Cardiac fibroblast (primary cell): ENCODE results near the gene RANBP9.
A peak's percentile ranks its signal among the peaks of the same experiment; 100 is the strongest.

Experiments used
- DNase-seq, 2 donors: peaks; one replicate each; pipeline versions ENCODE4 v3.0.0 to v3.0.0-alpha.2; 2010; ENCODE audit warnings: low read depth in 2 of 2
- H3K4me3 ChIP-seq, 2 donors: replicated peaks in 1 of 2; 1 replicate in 1 of 2; 2 replicates in 1 of 2; pipeline ENCODE4 v1.5.1; 2011; ENCODE audit warnings: low read depth in 2 of 2, low read length in 2 of 2, mild to moderate bottlenecking in 2 of 2, moderate library complexity in 1 of 2
- TF ChIP-seq, protein P1 (sequence below): IDR thresholded peaks from one replicate; pipeline ENCODE4 v1.5.1; 2011; ENCODE audit warnings: low read depth, mild to moderate bottlenecking, low read length, inconsistent platforms

RANBP9 gene

DNA sequence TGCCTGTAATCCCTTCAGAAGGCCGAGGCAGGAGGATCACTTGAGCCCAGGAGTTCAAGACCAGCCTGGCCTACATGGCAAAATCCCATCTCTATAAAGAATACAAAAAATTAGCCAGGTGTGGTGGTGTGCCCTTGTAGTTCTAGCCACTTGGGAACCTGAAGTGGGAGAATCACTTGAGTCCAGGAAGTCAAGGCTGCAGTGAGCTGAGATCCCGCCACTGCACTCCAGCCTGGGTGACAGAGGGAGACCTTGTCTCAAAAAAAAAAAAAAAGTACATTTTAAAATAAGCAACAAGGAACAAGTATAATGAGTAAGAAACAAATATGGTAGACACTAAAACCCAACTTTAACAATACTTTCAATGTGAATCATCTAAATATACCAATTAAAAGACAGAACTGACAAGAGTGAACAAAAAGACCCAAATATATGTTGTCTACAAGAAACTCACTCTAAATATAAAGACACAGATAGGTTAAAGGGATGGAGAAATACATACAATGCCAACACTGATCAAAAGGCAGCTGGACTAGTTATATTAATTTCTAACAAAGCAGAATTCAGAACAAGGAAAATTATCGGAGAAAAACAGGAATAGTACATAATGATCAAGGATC lies 37.7 kb downstream of the RANBP9 start:
- TF ChIP-seq, protein P1, sequence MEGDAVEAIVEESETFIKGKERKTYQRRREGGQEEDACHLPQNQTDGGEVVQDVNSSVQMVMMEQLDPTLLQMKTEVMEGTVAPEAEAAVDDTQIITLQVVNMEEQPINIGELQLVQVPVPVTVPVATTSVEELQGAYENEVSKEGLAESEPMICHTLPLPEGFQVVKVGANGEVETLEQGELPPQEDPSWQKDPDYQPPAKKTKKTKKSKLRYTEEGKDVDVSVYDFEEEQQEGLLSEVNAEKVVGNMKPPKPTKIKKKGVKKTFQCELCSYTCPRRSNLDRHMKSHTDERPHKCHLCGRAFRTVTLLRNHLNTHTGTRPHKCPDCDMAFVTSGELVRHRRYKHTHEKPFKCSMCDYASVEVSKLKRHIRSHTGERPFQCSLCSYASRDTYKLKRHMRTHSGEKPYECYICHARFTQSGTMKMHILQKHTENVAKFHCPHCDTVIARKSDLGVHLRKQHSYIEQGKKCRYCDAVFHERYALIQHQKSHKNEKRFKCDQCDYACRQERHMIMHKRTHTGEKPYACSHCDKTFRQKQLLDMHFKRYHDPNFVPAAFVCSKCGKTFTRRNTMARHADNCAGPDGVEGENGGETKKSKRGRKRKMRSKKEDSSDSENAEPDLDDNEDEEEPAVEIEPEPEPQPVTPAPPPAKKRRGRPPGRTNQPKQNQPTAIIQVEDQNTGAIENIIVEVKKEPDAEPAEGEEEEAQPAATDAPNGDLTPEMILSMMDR: no peak
- no peak for DNase-seq
- no peak overlapping the region for H3K4me3 ChIP-seq

DNA sequence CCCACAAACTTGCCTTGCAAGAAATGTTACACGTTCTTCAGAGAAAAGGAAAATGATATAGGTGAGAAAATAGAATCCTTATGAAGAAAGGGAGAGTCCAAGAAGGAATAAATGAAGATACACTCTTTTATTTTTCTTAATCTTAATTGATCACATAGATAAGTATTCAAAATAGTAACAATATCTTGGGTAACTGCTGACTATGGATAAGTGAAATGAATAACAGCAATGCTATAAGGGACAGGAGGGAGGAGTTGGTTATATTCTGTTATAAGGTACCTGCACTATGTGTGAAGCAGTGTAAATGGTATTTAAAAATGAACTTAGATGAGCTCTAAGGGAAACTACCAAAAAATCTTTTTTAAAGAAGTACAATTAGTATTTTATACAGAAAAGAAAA lies 38.3 kb downstream of the RANBP9 start:
- DNase-seq: no peak
- TF ChIP-seq, protein P1: no peak
- no peak overlapping the region for H3K4me3 ChIP-seq

DNA sequence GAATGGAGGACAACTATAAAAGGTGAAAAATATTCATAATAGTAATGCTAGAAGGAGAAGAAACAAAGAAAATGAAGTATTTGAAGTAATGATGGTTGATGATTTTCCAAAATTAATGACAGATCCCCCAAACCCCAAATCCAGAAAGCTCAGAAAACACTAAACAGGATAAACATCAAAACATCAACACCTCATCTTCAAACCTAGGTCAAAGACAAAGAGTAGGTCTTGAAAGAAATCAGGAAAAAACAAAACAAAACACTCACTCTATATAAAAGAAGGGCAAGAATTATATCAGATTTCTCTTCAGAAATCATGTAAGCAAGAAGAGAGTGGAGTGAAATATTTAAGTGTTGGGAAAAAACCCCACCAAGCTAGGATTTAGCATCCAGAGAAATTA lies 38.7 kb downstream of the RANBP9 start:
- no peak overlapping the region for H3K4me3 ChIP-seq
- TF ChIP-seq, protein P1: no peak
- no peak for DNase-seq

DNA sequence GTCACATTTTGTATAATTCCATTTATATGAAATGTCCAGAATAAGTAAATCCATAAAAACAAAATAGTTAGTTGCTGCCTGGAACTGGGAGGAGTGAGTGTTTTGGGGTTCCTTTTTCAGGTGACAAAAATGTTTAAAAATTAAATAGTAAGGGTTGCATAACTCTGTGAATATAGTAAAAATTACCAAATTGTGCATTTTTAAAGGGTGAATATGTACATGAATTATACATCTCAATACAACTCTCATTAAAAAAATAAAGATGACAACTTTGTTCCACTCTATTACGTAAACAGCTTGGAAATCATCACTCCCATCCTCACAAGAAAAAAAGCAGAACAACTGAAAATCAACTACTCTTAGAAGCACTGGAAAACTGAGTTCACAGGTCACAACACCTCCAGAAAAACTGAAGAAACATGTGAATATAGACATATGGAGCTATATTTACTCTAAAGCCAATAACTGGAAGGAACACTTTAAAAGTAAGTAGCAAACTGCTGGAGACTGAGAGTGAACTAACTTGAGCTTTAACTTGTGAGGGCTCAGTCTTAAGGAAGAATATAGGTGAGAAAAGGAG lies 40.0 kb downstream of the RANBP9 start:
- DNase-seq: peak in 1 of 2 donors; percentile 39

DNA sequence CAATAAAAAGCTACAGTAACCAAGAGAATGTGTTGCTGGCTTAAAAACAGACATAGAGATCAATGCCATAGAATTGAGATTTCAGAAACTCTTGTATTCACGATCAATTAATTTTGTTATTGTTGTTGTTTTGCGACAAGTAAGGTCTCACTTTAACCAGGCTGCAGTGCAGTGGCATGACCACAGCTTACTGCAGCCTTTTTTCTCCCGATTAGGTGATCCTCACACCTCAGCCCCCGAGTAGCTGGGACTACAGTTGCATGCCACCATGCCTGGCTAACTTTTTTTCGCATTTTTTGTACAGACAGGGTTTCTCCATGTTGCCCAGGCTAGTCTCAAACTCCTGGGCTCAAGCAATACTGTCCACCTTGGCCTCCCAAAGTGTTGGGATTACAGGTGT lies 42.2 kb downstream of the RANBP9 start:
- TF ChIP-seq, protein P1: no peak

More for the DNA sequence above, 40.0 kb downstream of the RANBP9 start:
- TF ChIP-seq, protein P1: no peak
- H3K4me3 ChIP-seq: no peak overlapping the region

DNA sequence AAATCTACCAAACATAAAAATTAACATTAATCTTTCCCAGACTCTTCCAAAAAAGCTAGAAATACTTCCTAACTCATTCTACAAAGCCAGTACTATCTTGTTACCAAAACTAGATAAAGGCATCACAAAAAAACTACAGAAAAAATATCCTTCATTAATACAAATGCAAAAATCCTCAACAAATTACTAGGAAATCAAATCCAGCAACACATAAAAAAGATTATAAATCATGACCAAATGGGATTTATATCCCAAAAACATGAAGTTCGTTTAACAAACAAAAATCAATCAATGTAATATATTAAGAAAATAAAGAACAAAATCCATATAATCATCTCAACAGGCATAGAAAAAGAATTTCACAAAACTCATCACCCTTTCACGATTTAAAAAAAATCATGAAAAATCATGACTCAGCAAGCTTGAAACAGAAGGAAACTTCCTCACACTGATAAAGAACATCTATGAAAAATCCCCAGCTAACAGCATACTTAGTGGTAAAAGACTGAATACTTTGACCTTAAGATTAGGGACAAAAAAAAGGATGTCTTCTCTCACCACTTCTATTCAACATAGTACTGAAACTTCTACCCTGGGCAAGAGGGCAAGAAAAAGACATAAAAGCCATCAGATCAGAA lies 43.2 kb downstream of the RANBP9 start:
- H3K4me3 ChIP-seq: no peak overlapping the region
- TF ChIP-seq, protein P1: no peak
- DNase-seq: peak; percentile 49

More for the DNA sequence above, 42.2 kb downstream of the RANBP9 start:
- no peak for DNase-seq
- no peak overlapping the region for H3K4me3 ChIP-seq
